CD4-positive, alpha-beta T cell treated with Interleukin-17A for 4 hours (primary cell): Measurements from ENCODE around the gene SNRPA1.

ENCODE experiments used
- DNase-seq: peaks from one replicate; pipeline ENCODE4 v3.0.0-alpha.2; 2020; ENCODE audit warnings: mixed read lengths

Gene SNRPA1

DNA sequence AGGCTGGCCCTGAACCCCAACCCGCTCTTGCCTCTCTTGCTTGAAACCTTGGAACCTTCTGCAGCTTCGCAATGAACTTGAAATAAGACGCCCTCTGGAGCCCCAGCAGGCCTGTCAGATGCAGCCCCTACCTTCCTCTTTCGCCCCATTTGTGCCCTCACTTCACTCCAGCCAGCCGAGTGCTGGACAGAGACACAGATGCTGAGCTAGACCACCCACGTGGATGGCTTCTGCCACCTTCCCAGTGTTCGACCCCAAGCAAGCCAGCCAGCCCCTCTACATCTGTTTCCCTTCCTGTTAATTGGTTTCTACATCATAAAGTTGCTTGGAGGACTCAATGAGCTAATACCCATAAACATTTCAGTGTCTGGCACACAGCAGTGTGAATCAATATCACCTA is 23.8 kb upstream of the SNRPA1 start:
- DNase-seq: no peak

DNA sequence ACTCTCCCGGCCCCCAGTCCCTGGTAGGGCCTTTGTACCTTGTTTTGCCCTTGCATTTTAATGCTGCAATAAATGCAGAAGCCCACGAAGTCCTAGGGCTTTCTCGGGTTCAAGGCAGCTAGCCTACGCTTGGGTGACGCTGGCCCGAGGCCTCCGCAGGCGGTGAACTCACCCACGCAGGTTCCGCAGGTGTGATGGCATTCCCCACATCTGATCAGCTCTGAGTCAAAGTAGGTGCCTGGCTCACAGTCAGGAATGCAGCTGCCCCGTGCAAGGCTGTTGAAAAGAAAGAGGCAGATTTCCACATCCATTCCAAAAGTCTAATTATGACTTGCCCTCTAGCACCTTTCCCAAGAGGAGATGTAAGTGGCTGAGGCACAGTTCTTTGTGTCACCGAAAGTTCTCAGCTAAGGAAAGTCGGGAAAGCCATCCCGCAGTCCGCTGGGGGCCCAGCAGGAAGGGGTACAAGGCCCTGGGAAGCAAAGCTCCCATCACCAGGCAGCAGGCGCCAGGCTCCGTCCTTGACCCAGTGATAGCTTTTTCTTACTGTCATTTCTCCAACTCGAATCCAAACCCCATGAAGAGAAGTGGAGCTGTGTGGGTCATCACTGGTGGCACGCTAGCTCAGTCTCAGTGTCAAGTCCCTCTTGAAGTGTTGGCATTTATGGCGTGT is 23.2 kb upstream of the SNRPA1 start:
- DNase-seq: no peak

DNA sequence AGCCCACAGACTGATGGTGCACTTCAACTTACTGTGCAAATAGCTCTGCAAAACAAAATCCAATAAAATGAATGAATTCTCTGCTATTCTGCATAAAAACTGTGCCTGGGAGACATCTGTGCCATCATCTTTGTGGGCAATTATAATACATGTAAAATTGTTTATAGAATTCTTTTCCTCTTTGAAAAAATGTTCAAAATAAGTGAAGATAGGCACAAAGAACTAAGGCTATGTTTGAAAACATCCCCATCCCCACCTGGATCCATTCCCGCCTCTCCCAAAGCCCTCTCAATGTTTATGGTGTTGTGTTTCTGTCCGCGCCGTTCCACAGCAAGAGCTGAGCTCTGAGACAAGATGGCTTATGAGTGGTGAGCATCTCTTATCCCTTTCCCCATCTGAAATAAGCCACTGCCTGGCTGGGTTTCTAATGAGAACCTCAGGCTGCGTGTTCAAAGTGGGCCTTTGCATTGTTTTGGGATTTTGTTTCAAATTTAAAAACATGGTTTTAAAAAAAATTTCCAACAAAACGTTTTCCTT is 22.4 kb upstream of the SNRPA1 start:
- DNase-seq: no peak

DNA sequence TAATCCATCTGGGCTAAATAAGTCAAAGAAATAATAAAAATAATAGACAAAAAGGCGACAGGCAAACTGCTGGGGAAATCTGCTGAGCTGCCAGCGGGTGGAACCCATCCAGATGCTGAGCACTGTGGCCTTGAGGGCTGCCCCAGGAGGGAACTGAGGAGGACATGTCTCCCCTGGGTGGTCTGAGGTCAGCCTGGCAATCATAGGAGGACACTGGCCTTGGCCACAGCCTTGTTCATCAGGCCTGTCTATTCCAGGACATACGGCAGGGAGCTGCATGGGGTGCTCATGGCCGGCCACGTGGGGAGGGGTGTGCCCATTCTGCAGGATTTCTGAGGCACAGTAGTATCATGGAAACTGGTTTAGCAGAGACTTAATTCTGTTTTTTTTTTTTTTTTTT is 21.5 kb upstream of the SNRPA1 start:
- no peak for DNase-seq

DNA sequence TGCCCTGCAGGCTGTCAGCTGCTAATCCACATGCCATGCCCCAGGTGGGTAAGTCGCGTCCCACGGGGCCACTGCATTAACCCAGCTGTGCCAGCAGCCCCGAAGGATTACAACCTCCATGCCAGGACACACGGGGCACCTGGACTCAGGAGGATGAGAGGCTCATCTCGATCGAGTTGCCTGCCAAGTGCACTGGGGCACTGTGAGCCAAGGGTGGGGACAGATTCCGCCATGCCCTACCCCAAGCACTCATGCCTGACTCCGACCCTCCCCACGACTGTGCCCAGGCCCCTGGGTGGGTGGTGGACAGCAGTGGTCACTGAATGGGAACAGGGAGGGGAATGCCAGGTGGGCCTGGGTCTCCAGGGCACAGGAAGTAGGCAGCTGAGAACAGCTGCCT is 20.7 kb upstream of the SNRPA1 start:
- DNase-seq: no peak

DNA sequence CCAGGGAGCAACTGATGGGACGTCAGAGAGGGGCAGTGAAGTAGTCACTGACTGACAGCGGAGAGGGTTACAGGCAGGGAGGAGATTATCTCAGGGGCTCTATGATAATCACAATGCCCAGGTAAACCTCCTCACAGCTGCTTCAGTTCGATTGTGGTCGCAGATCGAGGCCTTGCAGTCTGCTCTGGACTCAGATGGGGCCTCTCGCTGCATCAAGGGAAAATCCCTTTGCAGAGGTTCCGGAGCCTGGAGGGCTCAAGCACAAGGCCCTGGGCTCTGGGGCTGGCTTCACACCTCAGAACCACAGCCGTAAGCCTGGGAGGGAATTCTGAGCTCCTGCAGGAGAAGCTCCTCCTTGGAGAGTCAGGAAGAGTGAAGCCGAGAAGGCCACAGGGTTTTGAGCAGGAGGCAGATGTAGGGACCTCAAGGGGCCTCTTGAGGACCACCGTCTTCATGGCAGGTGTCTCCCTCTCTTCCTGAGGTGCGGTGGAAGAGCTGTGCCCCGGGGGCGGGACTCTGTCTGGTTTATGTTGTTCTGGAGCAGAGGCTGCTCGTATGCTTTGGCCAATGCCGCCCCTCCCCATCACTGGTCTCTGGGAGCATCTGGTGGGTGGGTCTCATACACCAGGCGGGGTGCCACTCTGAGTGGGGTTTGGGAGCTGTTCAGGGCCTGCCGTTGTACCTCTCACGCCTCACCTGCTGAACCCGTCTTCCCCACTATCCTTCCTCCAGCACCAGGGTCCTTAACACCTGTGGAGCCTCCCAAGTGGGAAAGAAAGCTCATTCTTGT is 19.5 kb upstream of the SNRPA1 start:
- DNase-seq: no peak

DNA sequence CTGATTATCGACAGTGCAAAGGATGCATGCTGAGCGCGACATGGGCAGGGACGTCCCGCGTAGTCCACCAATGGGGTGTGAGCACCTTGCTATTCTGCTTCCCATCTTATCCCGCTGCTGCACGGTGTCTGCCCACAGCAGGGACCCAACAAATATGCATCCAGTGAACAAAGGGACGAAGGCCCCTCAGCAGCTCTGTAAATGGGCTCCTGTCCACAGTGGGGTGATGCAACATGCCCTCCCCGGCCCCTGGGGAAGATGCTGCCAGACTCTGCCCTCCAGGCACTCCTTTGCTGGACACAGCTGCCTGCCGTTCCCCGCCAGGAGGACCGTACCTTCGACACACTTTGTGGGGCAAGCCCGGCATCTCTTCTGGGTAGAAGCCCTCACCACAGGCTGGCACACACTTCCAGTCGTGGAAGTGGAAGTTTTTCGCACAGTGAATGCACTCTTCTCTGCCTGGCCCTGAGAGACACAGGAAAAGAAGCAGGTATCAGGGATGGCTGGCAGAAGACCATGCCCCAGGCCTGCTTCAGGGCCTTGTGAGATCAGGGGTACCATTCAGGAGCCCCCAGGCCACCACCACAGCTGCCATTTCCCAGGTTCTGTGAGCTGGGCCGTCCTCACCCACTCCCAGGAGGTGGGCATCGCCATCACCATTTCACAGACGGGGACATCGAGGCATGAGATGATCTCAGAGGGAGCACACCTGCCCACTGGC is 18.2 kb upstream of the SNRPA1 start:
- no peak for DNase-seq

DNA sequence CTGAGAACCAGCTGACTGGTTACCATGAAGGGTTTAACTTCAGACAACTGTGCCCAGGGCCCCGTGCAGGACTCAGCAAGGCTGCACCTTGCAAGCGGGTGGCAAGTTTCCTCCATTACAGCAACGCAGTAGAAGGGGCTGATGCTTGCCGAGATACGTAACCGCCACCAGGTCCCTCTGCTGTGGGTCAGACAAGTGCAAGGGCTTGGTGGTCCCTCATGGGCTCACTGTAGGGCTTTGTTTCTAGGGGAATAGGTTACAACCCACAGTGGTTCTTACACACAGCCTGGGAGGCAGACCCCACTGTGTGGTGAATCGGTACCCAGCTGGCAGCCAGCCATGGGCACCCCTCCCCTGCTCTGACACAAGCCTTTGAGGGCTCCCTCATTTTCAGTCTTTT is 15.5 kb upstream of the SNRPA1 start:
- no peak for DNase-seq

DNA sequence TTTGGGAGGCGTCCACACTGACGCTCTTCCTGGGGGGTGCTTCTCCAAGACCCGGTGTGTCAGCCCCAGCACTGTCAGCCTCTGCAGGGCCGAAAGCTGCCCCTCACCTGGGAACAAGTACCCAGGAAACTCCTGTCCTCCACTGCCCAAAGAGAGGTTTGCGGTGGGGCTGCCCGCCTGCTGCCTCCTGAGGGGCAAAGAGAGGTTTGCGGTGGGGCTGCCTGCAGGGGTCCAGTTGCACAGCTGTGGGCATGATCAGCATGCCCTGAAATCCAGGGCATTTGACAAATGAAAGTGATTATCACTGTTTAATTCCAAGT is 15.1 kb upstream of the SNRPA1 start:
- no peak for DNase-seq

DNA sequence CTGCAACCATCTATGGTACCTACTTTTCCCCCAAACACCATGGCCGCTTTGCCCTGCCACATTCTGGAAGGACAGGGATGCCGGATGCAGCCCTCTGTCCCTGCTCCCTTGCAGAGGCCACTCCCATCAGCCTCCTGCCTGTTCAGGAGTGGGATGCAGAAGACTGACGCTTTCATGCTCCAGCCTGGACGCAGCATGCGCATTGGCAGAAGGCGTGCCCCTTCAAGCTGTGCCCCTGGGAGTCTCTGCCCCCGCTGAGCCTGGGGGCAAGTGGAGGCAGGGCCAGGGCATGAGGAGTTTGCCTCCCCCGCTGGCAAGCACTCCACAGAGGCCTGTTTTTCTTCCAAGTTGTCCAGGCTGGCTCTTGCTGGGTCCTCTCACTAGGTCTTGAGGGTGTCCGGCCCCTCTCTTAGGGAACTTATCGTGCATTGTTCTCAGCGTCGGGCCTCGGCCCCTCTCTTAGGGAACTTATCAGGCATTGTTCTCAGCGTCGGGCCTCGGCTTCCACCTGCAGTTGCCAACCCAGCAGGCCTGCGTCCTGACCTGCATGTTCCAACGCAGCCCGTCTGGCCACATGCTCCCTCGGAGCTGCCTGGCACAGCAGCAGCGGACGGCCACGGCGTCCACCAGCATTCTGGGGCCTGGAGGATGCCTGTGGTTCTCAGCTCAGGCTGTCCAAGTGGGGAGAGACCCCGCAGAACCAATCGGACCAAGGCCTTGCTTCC is 14.6 kb upstream of the SNRPA1 start:
- no peak for DNase-seq

DNA sequence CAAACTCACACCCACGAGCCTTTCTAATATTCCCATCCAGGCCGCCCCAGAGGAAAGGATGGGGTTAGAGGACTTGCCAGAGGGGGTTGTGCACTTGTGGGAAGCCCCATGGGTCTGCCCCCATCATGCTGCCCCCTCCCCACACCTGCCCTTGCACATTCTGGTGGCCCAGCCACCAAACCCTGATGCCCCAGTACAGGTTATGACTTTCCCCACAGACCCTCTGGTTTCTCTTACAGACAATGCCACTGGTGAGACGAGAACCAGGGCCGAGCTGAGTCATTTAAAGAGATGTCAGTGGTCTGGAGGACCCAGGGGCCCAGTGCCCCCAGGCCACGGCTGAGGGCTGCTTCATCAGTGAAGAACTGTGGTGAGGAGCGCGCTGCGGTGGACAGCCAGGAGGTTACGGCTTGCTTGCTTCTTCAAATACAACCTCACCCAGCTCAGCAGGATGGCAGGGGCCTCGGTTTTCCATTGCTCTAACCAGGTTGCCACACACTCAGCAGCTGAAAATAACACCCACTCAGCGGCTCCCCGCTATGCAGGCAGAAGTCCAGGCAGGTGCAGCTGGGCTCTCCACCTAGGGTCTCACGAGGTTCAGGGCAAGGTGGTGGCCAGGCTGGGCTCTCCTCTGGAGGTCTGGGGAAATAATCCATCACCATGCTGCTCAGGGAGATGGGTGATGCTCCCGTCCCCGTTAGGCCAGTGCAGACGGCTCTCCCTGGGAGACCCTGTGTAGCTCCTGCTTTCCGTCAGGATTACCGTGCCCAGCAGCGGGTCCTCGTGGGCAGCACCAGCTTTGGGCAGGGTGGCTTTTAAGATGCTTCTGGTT is 13.8 kb upstream of the SNRPA1 start:
- no peak for DNase-seq

DNA sequence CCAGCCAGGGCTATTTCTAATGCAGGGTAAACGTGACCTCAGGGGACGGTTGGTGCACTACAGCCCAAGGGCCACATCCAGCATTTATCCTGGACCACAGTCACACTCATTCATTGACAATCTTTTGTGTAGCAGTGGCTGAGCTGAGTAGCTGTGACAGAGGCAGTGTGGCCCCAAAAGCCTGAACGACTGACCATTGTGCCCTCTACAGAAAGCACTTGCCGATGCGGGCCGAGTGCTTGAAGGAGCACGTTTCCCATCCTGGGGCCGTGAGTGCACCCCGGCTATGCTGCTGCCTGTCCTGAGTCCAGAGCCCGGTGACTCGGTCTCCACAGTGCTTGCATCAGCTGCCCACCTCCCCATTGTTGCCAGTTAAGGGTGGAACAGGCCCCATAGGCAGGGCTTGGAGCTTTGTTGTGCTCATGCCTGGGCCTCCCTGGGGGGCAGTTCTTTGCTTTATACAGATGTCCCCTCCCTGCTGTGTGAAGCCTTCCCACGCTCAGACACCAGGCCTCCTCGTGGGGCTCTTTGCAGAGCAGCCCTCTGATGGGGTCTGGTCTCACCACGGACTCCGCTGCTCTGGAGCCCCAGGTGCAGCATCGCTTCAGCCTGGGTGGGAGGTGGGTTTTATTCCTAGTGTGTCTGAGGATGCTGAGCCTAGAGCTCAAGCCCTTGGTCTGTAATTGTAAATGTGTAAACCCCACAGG is 13.0 kb upstream of the SNRPA1 start:
- DNase-seq: no peak

DNA sequence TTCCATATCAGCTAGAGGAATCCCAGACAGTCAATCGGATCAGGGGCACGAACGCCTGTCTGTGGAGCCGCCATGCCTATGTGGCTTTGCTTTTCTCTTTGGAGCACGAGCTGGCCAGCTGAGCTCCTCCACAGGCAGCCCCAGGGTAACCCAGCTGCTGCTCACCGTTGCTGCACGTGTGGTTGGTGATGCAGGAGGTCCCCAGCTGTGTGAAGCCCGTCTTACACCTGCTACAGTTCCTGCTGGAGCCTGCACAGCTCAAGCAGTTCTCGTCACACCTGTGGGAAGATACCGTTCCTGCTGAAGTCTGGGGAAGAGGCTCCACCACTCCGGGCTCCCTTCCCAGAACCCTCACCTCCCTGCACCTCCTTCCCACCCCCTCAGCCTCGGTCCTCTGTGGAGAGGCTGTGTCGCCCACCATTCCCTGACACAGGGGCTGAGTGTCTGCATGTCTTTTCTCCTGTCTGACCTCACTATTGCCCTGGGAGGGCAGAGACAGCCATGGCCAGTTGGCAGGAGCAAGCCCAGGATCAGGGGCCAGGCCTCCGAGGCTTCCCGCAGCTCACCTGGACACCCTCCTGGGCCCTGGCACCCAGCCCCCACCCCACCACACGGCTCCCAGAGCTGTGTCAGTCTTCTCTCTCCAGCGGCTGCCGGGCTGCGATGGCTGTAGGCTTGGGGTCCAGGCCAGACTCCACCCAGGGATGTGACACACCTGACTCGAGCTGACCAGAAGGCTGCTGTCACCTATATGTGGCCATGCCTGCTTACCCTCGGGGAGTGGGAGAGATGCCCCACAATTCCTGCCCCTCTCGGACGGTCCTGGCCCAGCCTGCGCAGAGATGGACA is 12.2 kb upstream of the SNRPA1 start:
- DNase-seq: no peak

DNA sequence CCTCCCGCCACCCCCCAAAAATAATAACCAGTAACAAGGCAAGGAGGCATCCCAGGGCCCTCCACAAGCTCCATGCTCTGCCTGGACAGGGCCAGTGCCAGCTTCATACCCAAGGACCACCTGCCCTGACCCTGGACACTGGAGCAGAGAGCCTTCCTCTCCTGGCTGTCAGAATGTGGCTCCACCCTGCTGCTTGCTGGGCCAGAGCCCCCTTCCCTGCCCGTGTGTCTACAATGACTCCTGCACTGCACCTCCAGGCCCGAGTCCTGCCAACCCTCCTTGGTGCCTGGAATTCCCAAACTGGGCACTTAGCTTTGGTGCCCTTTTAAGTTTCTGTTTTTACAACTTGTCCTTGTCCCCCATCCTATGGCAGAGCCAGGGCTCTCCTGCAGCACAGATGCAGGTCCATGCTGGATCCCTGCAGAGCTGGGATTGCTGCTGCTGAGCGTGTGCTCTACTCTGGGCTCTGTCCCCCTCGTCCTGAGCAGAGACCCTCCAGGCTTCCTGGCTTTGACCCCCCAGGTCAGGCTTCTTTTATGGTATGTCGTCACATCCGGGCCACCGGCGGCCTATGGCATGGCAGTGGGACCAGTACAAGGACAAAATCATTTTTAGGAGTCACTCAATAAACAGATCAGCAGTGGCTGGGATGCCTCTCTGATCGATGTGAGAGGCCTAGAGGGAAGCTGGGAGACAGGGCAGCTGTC is 11.4 kb upstream of the SNRPA1 start:
- DNase-seq: no peak

DNA sequence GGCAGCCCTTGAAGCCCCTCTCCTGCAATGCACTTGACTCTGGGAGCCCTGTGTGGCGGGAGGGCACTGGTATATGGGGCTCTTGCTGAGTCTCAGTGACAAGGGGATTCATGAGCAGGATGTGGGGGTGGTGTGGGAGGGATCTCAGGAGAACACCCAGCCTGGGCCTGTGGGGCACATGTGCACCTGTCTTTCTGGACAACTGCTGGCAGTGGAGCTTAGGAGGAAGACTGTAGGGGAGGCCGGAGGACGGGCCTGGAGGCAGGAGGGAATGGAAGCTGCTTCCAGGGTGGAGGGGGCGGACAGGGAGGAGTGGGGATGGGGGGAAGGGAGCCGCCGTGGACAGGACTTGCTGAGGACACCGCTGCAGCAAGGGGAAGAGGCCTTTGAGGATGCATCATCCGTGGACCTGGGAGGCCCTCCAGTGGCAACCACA is 10.8 kb upstream of the SNRPA1 start:
- DNase-seq: no peak

DNA sequence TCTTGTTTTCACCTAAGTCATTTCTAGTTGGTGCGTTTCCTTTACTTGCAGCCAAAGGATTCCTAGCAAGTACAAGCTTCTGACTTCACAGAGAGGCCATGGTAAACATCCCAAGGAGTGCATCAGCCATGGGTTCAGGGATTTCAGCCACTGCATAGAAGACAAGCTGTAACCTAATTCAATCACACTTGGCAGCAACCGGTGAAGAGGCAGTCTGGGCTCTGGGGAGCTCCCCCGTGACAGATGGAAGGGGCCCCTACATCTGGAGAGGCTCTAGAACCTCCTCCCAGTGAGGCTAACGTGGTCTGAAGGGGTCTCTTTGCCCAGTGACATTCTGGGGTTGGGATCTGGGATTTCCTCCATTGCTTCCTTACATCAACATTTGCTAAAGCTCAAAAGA is 8.4 kb upstream of the SNRPA1 start:
- no peak for DNase-seq

DNA sequence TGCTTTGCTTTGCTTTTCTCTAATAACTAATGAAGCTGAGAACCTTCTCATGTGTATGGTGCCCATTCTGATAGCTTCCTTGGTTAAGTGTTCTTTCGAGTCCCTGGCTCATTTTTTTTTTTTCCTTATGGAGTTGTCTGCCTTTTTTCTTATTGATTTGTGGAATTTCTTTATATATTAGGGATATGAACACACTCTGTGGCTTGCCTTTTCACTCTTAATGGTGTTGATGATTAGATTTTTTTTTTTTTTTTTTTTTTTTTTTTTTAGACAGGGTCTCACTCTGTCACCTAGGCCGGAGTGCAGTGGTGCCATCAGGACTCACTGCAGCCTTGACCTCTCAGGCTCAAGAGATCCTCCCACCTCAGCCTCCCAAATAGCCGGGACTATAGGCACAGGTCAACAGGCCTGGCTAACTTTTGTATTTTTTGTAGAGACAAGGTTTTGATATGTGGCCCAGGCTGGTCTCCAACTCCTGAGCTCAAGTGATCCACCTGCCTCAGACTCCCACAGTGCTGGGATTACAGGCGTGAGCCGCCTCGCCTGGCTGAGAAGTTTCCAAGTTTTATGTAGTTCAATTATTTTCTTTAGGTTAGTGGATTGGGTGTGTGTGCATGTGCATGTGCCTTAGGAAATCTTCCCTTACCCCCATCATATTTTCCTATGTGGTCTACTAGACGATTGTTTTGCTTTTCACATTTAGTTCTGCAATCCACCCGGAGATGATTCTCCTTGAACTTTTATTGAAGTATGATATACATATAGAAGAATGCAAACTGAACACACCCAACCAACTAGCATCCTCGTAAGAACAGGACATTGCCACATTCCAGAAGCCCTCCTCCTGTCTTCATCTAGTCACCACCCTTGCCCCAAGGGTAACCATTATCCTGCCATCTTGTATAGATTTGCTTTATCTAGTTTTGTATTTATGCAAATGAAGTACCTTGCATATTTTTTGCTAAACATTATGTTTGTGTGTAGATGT is 1.7 kb upstream of the SNRPA1 start:
- DNase-seq: no peak

DNA sequence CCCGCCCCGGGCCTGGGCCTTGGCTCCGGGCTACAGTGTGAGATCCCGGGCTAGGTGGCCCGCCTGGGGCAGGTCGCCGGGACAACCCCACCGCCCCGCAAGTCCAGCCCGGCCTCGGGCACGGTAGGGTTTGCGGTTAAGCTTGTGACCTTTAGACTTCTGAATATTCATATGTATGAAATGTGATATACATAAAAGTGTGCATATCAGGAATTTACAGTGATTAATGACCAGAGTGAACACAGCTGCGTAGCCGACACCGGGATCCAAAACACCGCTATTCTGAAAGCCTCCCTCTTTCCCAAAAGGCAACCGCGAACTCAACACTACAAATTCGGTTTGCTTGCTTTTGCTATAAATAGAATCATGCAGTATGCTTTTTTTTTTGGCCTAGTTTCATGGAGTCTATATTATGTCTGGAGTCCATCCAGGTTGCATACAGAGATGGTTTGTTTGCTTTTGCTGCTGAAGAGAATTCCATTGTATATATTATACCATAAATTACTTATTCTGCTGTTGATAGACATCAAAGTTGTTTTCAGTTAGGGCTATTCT is 636 bp upstream of the SNRPA1 start:
- no peak for DNase-seq
